A673 (cell line): ENCODE measurements around the gene CACHD1.

ENCODE experiments used
- EZH2 ChIP-seq: fragments of 200-600 bp; sonication (generic); IDR thresholded peaks from 2 replicates; pipeline ENCODE4 v1.6.1; 2017; ENCODE audit warnings: borderline replicate concordance, low read depth, mild to moderate bottlenecking, mixed read lengths, antibody characterized with exemption, low read length; ENCODE audit not compliant: poor library complexity, severe bottlenecking
- TF ChIP-seq, protein P1 (sequence below): fragments of 300-800, 200-600 bp; sonication (generic); conservative IDR thresholded peaks from 2 replicates; pipeline ENCODE4 v1.5.1; 2017; ENCODE audit warnings: low read depth, mild to moderate bottlenecking, antibody characterized with exemption, low read length, moderate library complexity, mixed read lengths

DNA sequence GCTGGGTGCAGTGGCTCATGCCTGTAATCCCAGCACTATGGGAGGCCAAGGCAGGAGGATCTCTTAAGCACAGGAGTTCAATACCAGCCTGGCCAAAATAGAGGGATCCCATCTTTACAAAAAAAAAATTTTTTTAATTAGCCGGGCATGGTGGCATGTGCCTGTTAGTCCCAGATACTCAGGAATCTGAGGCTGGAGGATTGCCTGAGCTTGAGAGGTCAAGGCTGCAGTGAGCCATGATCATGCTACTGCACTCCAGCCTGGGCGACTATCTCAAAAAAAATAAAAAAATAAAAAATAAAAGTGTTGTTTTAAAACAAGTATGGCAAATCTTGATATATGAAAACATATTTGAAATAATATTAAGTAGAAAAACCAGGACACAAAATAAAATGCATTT lies 44.4 kb upstream of the CACHD1 start:
- TF ChIP-seq, protein P1, sequence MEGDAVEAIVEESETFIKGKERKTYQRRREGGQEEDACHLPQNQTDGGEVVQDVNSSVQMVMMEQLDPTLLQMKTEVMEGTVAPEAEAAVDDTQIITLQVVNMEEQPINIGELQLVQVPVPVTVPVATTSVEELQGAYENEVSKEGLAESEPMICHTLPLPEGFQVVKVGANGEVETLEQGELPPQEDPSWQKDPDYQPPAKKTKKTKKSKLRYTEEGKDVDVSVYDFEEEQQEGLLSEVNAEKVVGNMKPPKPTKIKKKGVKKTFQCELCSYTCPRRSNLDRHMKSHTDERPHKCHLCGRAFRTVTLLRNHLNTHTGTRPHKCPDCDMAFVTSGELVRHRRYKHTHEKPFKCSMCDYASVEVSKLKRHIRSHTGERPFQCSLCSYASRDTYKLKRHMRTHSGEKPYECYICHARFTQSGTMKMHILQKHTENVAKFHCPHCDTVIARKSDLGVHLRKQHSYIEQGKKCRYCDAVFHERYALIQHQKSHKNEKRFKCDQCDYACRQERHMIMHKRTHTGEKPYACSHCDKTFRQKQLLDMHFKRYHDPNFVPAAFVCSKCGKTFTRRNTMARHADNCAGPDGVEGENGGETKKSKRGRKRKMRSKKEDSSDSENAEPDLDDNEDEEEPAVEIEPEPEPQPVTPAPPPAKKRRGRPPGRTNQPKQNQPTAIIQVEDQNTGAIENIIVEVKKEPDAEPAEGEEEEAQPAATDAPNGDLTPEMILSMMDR: no peak
- TF ChIP-seq EZH2: no peak
